CMK (cell line): ENCODE measurements around the gene RNF34.
"Not testable (repeated sequence)": the region's sequence is repeated elsewhere in the genome, so short reads cannot be mapped to it uniquely, and the experiment has no call there.

ENCODE experiments used
- DNase-seq: peaks from one replicate; pipeline ENCODE4 v3.0.0-alpha.2; 2010; ENCODE audit warnings: low read depth

The RNF34 gene, protein sequence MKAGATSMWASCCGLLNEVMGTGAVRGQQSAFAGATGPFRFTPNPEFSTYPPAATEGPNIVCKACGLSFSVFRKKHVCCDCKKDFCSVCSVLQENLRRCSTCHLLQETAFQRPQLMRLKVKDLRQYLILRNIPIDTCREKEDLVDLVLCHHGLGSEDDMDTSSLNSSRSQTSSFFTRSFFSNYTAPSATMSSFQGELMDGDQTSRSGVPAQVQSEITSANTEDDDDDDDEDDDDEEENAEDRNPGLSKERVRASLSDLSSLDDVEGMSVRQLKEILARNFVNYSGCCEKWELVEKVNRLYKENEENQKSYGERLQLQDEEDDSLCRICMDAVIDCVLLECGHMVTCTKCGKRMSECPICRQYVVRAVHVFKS

DNA sequence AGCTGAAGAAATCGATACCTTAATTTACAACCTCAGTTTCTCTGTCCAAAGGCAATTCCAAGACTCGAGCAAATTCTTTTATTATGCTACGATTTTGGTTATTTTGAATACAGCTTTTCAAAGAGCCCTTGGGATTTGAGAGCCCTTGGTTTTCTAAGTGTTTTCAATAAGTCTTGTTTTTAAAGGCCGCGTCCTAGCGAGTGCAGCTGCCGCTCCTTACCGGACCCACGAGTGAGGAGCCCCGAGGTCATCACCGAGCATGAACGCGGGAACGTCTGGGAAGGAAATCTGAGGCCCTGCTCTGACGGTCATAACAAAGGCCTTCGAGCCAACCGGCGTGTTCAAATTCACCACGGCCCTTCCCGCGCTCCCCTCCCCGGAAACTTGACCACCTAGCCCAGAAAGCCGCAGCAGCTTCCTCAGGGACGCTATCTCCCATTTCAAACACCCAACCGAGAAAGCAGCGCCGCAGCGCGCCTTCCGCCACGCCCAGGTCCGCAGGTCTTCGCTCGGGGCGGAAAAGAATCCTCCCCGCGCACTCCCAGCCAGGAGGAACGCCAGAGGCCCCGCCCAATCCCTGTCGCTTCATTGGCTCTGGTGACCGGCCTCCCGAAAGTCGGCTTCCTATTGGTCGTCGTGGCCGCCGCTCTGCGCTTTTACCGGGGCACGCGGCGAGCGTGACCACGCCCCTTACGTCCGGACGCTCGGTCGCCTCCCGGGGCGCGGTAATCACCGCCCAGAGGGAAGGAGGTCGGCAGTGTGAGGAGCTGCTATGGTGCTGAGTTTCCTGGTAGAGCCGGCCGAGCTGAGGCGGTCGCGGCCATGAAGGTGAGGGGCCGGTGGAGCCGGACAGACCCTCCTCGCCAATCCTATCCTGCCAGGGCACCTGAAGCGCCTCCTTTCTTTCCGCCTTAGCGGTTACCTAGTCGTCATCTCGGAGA, at the start of gene RNF34:
Gene RNF34 (plus strand): TSS at position 728 of the 941 bp plus-strand sequence. CDS start 95 bp downstream, at position 823.
- peak; percentile 96 for DNase-seq

GRCh38 chr12:121351820-121352681, 47.9 kb upstream of the RNF34 start, which contains the start of gene ANAPC5:
Gene ANAPC5 (minus strand): TSS chr12:121352411. CDS start chr12:121352340, 71 bp downstream.
- peak; percentile 96 for DNase-seq

DNA sequence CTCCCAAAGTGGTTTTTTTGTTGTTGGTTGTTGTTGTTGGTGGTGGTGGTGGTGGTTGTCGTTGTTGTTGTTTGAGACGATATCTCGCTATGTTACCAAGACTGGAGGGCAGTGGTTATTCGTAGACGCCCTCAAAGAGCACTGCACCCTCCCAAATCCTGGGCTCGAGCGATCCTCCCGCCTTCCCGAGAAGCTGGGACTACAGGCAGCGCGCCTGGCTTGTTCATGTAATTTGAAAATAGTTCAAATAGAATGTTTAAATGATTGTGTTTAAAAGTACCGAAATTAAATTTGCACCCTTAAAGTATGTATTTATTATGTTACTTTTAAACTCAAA, 47.3 kb upstream of the RNF34 start:
- no peak for DNase-seq

DNA sequence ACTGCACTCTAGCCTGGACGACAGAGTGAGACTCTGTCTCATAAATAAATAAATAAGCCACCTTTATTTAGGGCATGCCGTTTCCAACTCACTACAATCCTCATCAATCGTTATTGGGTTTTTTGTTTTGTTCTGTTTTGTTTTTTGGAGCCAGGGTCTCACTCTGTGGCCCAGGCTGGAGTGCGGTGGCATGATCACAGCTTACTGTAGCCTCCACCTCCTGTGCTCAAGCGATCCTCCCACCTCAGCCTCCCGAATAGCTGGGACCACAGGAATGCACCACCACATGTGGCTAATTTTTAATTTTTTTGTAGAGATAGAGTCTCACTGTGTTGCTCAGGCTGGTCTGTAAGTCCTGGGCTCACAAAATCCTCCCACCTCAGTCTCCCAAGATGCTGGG, 44.1 kb upstream of the RNF34 start:
- DNase-seq, result no peak

GRCh38 chr12:121356657-121357056, 43.3 kb upstream of the RNF34 start:
- DNase-seq, result no peak

GRCh38 chr12:121357331-121357730, 42.6 kb upstream of the RNF34 start:
- DNase-seq, result no peak

DNA sequence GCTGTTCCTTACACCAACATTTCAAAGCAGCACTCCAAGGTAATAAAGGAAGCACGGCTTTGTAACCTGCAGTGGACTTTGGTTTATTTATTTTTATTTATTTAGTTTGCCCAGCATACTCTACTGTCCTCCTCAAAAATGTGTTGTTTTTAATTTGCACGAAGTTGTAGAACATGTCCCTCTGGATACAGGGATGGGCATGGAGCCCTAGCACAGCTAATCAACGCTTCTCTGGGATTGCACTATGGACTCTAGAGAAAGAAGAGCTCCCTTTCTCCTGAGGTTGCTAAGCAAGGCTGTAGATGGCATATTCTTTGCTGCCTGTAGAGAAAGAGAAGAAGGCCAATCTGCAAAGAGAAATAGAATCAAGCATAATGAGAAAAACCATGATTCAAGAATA, 41.8 kb upstream of the RNF34 start:
- DNase-seq, result no peak

GRCh38 chr12:121364683-121365121, 35.2 kb upstream of the RNF34 start:
- DNase-seq, result no peak

DNA sequence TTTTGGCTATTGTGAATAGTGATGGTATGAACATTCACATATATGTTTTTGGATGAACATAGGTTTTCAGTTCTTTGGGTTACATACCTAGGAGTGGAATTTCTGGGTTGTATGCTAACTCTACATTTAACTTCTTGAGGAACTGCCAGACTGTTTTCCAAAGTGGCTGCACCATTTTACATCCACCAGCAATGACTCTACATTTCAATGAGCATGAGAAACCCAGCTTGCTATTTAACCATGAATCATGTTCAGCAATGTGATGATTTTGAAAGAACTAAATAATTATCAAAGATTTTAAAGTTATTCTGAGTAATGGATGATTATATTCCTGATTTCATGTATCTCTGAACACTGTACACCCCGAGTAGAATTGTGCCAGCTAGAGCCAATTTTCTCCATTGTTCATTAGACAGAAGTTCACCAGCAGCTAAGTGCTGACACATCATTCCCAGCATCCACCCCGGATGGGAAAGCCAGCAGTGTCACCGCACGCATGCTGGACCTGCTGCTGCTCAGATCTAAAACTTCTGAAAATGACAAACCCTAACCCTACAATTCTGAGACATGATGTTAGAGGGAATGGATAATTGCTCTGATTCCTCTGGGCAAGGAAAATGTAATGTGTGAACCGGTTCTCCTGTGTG, 34.4 kb upstream of the RNF34 start:
- DNase-seq, result no peak

DNA sequence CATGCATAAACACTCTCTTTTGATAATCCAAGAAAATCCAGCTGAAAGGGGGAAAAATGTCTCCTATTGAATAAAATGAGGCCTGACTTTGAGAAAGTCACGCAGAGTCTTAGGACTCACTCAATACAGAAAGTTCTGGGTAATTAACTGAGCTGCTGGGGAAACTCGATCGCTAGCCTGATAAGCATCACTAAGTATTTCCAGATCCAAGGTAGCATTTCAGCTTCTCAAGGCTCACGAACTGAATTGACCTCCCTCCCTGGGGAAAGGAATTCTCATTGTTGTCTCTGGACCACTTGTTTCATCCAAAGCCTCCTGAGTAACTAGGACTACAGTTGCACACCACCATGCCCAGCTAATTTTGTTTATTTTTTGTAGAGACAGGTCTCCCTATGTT, 33.9 kb upstream of the RNF34 start:
- DNase-seq, result no peak

GRCh38 chr12:121371404-121371803, 28.5 kb upstream of the RNF34 start:
- no peak for DNase-seq

- no peak for DNase-seq
These were observed 26.2 kb upstream of the RNF34 start for GRCh38 chr12:121373755-121374154.

DNA sequence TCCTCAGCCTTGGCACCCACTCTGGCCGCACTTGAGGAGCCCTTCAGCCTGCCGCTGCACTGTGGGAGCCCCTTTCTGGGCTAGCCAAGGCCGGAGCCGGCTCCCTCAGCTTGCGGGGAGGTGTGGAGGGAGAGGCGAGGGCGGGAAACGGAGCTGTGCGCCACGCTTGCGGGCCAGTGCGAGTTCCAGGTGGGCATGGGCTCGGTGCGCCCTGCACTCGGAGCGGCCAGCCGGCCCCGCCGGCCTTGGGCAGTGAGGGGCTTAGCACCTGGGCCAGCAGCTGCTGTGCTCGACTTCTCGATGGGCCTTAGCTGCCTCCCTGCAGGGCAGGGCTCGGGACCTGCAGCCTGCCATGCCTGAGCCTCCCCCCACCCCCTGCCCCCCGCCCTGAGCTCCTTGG, 25.6 kb upstream of the RNF34 start:
- not testable (repeated sequence) for DNase-seq

GRCh38 chr12:121374945-121375584, 24.9 kb upstream of the RNF34 start:
- not testable (repeated sequence) for DNase-seq

- DNase-seq, result no peak
These were observed 22.9 kb upstream of the RNF34 start for GRCh38 chr12:121376754-121377697.

- DNase-seq, result no peak
These were observed 21.2 kb upstream of the RNF34 start for GRCh38 chr12:121378736-121379135.

DNA sequence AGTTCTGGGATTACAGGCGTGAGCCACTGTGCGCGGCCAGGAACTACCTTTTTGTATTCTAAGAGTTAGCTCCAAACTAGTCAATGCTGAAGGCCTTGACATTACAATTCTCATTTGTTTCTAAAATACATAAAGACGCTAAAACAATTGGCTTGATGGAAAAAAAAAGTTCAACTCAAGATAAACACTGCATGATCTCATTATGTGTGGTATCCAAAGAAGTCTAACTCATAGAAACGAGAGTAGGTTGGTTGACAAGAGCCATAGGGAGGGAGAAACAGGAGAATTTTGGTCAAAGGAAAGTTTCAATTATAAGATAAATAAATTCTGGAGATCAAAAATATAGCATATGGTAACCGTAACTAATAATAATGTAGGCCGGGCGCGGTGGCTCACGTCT, 20.0 kb upstream of the RNF34 start:
- no peak for DNase-seq

- no peak for DNase-seq
These were observed 16.3 kb upstream of the RNF34 start for GRCh38 chr12:121383601-121384021.

GRCh38 chr12:121384891-121385290, 15.0 kb upstream of the RNF34 start:
- not testable (repeated sequence) for DNase-seq
